Stimulated activated CD8-positive, alpha-beta memory T cell treated with anti-CD3 and anti-CD28 coated beads, Interleukin-2, amount 100 ng/mL, for 48 hours (primary cell): ENCODE measurements around the gene TGFBR3L.

Source experiments
- DNase-seq, 2 donors: peaks; one replicate each; pipeline ENCODE4 v3.0.0-alpha.2; 2020; ENCODE audit warnings: low read depth in 2 of 2

The TGFBR3L gene

DNA sequence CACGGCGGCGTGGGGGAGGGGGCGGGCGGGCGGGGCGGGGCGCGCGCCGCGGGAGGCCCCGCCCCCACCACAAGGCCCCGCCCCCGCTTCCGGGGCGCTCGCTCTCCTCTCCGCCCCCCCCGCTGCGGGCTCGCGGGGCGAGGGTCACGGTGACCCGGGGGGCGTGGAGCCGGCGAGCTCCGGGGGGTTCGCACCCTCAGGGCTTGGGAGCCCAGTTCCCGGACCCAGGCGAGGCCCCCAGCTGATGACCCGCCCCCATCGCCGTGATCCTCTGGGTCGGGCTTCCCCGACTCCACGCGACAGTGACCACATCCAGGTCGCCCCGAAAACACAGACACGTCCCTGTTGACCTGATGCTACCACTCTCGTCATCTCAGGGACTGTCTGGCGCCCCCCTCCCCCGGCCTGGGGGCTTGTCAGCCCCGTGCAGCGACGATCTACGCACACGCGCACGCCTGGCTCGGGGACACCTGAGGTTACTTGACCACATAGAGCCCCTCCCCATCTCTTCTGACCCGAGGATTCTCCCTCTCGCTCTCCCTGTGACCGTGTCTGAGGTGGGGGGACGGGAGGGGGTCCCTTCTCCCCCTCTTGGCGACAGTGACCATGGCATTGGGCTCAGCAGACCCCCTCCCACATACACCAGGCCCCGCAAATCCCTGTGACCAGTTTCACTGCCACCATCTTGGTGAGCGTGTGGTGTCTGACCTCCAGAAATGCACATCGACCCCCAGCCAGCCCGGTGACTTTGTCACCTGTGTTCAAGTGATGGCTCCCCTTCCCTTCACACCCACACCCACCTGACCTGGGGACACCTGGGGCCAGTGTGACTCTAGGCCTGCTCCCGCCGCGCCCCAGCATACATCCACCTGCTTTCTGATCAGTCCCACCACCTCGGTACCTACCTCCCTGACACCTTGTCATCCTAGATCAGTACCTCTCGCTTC, 10.3 kb upstream of the TGFBR3L start:
- DNase-seq, result peak; percentile 37 to 52

DNA sequence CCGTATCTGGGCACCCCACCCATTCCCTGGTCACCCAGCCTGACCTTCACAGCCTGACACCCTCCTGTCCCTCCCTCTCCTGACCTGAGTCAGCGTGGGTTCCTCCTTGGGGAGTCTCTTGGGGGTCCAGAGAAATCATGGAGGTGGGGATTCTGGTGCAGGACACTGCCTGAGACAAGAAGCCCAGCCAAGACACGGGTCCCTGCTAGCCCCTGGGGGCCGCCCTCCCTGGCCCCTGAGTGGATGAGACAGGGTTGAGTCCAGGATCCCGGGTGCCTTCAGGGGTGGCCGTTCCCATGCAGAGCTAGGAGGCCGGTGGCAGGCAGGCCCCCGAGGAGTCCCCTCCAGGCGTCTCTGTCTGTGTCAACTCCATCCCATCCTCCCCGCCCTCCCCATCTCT, 9.4 kb upstream of the TGFBR3L start:
- no peak for DNase-seq

GRCh38 chr19:7905859-7906258, 8.8 kb upstream of the TGFBR3L start:
- DNase-seq, result no peak

- no peak for DNase-seq
These were observed 7.5 kb upstream of the TGFBR3L start for GRCh38 chr19:7907122-7907521.

- no peak for DNase-seq
These were observed 7.1 kb upstream of the TGFBR3L start for GRCh38 chr19:7907544-7907943.

GRCh38 chr19:7908078-7908699, 6.4 kb upstream of the TGFBR3L start:
- DNase-seq, result no peak

DNA sequence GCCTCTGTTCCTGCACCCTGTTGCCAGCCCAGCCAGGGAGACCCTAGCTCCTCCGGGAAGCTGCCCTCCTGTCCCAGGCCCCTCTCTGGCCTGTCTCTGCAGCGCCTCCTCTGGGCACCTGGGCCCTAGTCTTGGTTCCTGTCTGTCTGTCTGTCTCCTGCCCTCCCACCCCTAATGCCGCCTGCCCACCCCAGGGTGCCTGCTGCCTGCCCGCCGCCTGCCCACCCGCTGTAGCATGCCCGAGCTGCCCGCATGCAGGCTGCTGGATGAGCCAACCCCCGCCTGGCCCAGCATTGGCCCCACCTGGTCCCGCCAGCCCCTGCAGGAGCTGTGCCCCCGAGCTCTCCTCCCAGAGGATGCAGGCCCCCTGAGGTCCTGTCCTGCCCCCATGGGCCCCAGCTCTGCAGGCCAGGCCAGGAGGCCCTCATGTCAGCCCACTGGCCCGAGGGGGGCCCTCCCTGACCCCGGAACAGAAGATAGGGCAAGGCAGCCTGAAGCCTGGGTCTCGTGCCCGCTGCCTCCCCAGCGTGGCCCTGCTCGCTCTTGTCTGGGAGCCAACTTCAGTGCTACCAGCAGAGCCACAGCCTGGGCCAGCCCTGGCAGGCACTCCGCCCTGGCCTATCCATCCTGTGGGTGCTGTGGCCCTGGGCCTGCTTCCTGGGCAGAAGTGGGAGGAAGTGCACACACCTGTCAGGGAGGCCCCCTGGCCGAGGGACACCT, 5.7 kb upstream of the TGFBR3L start:
- DNase-seq, result no peak

- no peak for DNase-seq
These were observed 5.1 kb upstream of the TGFBR3L start for GRCh38 chr19:7909471-7910067.

GRCh38 chr19:7910321-7911161, 4.1 kb upstream of the TGFBR3L start:
- DNase-seq, result no peak

DNA sequence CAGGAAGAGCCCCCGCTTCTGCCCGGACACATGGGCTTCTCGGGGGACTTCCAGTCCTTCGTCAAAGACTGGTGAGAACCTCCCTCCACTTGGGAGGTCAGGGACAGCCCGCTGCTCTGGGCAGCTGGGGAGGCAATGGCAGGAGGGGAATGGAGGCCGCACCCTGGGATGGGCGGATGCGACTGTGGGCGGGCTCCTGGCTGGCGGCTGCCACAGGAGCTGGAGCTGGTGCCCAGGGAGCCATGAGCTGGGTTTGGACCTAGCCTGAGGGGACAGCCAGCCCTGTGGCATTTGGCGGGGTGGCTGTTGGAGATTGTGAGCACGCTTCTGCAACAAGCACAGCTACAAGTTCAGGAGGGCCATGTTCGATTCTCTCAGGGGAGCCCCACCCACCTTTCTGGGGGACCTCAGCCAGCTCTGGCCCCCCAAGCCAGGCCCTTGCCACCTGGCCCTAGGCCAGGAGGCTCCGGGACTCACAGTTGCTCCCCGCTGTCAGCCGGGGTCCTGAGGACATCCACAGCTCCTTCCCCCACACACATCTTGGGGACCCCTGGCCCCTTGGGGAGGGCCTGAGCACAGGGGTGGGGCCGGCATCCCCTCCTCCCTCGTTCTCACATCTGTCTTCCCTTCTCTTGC, 3.0 kb upstream of the TGFBR3L start:
- DNase-seq, result no peak

DNA sequence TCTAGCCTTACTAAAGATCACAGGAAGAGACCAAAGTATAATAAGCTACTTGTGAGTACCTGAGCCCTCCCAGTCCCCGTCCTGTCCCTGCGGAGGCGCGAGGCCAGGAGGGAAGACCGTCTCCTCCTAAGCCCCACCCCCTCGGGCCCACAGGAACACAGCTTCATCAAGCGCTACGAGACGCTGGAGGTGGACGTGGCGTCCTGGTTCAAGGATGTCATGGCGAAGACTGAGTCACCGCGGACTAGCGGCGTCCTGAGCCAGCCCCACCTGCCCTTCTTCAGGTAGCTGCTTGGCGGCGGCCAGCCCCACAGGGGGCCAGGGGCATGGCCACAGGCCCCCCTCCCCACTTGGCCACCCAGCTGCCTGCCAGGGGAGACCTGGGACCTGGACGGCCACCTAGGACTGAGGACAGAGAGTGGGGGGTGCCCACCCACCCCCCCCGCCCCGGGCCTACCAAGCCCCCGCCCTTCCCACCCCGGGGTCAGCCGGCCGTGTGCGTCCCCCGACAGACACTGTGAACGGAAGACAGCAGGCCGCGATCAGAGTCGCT, 2.4 kb upstream of the TGFBR3L start:
- DNase-seq, result no peak

- DNase-seq, result no peak
These were observed 1.7 kb upstream of the TGFBR3L start for GRCh38 chr19:7912697-7913564.

DNA sequence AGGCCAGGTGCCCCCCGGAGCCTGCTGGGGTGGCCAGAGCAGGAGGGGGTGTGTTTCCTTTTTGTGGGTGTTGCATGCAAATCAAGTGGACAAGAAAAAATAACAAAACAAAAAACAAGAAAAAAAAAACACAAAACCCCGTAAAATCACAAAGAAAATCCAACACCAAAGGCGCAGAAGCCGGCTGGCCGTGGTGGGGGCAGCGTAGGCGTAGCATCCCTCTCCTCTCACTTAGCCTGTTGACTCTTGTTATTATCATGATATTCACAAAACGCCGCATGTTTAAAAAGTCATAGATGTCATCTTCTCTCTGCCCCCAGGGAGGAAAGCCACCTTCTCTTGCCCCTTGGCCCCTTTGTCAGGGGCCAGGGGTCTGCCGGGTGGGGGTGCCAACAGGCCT, 978 bp upstream of the TGFBR3L start:
- DNase-seq, result no peak

DNA sequence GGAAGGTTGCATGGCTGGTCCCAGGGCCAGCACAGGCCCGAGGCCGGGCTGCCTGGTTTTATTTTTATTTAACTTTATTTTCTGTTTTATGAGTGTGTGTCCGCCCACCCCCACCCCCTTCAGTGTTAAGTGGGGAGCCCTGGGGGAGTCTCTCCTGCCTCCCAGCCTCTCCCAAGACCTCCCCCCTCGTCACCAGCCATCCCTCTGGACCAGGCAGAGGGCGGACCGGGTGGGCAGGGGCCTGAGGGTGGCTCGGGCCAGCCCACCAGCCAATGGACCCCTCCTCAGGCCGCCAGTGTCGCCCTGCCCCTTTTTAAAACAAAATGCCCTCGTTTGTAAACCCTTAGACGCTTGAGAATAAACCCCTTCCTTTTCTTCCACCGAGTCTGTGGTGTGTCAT, 531 bp upstream of the TGFBR3L start:
- no peak for DNase-seq

DNA sequence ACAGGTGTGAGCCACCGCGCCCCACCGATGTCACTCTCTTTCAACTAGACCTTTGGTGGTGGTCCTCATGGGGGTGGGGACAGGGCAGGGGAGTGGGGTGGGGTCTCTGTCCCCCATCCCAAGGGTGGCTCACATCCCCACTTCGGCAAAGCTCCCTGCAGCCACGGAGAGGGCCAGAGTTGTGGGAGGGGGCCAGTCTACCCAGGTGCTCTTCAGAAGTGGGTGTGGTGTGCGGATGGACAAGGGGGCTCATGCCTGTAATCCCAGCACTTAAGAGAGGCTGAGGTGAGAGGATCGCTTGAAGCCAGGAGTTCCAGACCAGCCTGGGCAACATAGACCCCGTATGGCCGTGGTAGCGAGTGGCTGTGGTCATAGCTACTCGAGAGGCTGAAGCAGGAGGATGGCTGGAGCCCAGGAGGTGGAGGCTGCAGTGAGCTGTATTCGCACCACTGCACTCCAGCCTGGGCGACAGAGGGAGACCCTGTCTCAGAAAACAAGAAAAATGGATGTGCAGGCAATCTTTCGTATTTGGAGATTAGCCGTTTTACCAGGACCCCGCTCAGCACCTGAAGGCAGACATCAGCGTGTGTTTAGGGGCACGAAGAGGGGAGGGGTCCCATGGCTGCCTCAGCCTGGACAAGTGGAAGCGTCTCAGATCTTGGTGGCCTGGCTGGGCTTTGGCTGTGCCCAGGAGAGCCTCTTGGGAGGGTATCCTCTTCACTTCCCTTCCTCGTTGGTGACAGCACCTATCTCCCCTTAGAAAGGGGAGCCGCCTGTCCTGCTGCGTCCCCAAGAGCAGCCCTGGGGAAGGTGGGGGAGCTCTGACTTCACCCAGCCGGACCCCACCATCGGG, 846 bp downstream of the TGFBR3L start:
- no peak for DNase-seq

DNA sequence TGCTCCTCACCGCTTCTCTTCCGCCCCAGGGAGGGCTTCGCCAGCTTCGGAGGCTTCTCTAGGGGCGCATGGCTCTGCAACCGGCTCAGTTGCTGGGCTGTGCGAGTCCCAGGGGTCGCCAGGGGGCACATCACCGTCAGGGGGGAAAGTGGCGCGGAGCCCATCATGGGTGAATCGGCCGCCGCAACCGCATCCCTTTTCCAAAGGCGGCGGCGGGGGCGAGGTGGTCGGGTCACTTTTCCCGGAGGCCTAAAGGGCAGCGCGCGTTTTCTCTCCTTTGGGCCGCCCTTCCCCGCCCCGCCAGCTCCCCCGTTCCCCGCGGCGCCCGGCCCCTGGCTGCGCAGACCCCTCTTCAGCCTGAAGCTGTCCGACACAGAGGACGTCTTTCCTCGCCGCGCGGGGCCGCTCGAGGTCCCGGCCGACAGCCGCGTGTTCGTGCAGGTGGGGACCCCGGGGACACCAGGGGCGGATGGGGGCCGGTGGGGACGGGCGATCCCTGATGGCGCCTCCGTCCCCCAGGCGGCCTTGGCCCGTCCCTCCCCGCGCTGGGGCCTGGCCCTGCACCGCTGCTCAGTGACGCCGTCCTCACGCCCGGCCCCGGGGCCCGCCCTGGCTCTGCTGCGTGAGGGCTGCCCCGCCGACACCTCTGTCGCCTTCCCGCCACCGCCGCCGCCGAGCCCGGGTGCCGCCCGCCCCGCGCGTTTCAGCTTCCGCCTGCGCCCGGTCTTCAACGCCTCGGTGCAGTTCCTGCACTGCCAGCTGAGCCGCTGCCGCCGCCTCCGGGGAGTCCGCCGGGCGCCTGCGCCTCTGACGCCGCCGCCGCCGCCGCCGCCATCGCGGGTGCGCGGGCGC, 1.7 kb downstream of the TGFBR3L start:
- DNase-seq, result peak in 1 of 2 donors; percentile 50

- DNase-seq, result no peak
These were observed 2.3 kb downstream of the TGFBR3L start for GRCh38 chr19:7916955-7917266.
